SKM-1 (cell line): ENCODE results near the gene NR1H3.

ENCODE experiments used
- DNase-seq: peaks from one replicate; lab custom pipeline; 2025; ENCODE audit not compliant: unreplicated experiment; lab: John Stamatoyannopoulos, UW

NR1H3 gene

GRCh38 chr11:47243454-47243853 is 14.3 kb upstream of the NR1H3 start:
- no peak for DNase-seq

GRCh38 chr11:47244448-47245350 is 13.1 kb upstream of the NR1H3 start:
- DNase-seq, result no peak

- DNase-seq, result no peak
Observed at GRCh38 chr11:47245611-47246357, 12.0 kb upstream of the NR1H3 start.

GRCh38 chr11:47247502-47247901 is 10.3 kb upstream of the NR1H3 start:
- DNase-seq, result no peak

- no peak for DNase-seq
Observed at GRCh38 chr11:47248304-47248663, 9.5 kb upstream of the NR1H3 start.

GRCh38 chr11:47248664-47249377 is 9.0 kb upstream of the NR1H3 start, which contains the start of gene ACP2:
ACP2 (minus strand) TSS chr11:47248814; CDS start chr11:47248789, 25 bp downstream.
- peak; percentile 68 for DNase-seq

GRCh38 chr11:47249378-47249715 is 8.4 kb upstream of the NR1H3 start:
- DNase-seq, result no peak

GRCh38 chr11:47251751-47252150 is 6.0 kb upstream of the NR1H3 start:
- DNase-seq, result no peak

- no peak for DNase-seq
Observed at GRCh38 chr11:47253660-47254059, 4.1 kb upstream of the NR1H3 start.

GRCh38 chr11:47254386-47254785 is 3.4 kb upstream of the NR1H3 start:
- no peak for DNase-seq

- no peak for DNase-seq
Observed at GRCh38 chr11:47256374-47256773, 1.4 kb upstream of the NR1H3 start.

GRCh38 chr11:47257177-47257516 is 649 bp upstream of the NR1H3 start:
- DNase-seq, result no peak

GRCh38 chr11:47258317-47258902 is 614 bp downstream of the NR1H3 start:
- no peak for DNase-seq

GRCh38 chr11:47259232-47259977 is 1.6 kb downstream of the NR1H3 start:
- DNase-seq, result no peak

- no peak for DNase-seq
Observed at GRCh38 chr11:47260366-47260765, 2.6 kb downstream of the NR1H3 start.

GRCh38 chr11:47261291-47261800 is 3.5 kb downstream of the NR1H3 start:
- DNase-seq, result no peak

GRCh38 chr11:47264119-47264518 is 6.3 kb downstream of the NR1H3 start:
- DNase-seq, result no peak

GRCh38 chr11:47264521-47264920 is 6.7 kb downstream of the NR1H3 start:
- DNase-seq, result no peak

- DNase-seq, result no peak
Observed at GRCh38 chr11:47267876-47268275, 10.1 kb downstream of the NR1H3 start.

GRCh38 chr11:47268448-47269001 is 10.7 kb downstream of the NR1H3 start:
- DNase-seq, result no peak
